GM12865 (cell line): ENCODE results near the gene SUN5.

Source experiments
- DNase-seq: peaks from one replicate; pipeline ENCODE4 v3.0.0; 2010; ENCODE audit warnings: low read depth
- H3K4me3 ChIP-seq: 2 replicates; pipeline ENCODE4 v1.5.1; 2011; ENCODE audit warnings: mild to moderate bottlenecking, low read depth, low read length, control low read depth
- TF ChIP-seq, protein P1 (sequence below): IDR thresholded peaks from 2 replicates; pipeline ENCODE4 v1.5.1; 2011; ENCODE audit warnings: low read length, control low read depth, low read depth, inconsistent platforms; ENCODE audit not compliant: insufficient read depth; ENCODE audit errors: missing control alignments

The SUN5 gene

DNA sequence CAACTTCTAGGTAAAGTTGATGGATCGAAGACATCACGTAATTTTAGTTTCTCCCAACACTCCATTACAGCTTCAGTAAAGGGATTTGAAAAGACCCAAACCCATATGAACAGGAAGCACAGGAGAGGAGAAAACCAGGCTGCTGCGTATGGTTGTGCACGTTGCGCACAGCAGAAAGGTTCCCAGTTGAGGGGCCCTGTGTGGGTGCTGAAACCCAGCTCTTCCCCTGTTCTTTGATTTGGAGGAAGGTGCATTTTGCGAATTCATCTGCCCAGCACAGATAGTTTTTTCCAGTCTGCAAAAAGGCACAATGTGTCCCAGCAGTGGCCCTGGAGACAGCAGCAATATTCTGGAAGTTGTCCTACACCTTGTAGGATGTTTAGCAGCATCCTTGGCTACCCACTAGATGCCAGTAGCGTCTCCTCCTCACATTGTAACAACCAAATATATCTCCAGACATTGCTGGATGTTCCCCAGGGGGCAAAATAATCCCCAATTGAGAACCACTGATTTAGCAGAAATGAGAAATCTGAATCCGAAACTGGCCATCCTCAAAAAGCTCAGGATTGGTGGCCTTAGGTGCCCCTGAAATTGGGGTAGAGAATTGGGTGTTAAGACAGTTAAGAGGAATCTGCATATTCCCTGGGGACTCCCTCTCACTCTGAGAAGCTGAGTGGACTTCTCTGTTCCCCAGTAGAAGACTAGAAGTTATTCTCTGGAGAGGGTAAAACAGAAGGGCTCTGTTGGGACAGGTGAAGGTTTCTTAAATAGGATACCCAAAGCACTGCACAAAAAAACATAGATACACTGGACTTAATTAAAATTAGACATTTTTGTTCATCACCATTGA lies 12.2 kb downstream of the SUN5 start:
- H3K4me3 ChIP-seq = no peak overlapping the region
- TF ChIP-seq, protein P1, sequence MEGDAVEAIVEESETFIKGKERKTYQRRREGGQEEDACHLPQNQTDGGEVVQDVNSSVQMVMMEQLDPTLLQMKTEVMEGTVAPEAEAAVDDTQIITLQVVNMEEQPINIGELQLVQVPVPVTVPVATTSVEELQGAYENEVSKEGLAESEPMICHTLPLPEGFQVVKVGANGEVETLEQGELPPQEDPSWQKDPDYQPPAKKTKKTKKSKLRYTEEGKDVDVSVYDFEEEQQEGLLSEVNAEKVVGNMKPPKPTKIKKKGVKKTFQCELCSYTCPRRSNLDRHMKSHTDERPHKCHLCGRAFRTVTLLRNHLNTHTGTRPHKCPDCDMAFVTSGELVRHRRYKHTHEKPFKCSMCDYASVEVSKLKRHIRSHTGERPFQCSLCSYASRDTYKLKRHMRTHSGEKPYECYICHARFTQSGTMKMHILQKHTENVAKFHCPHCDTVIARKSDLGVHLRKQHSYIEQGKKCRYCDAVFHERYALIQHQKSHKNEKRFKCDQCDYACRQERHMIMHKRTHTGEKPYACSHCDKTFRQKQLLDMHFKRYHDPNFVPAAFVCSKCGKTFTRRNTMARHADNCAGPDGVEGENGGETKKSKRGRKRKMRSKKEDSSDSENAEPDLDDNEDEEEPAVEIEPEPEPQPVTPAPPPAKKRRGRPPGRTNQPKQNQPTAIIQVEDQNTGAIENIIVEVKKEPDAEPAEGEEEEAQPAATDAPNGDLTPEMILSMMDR = no peak

DNA sequence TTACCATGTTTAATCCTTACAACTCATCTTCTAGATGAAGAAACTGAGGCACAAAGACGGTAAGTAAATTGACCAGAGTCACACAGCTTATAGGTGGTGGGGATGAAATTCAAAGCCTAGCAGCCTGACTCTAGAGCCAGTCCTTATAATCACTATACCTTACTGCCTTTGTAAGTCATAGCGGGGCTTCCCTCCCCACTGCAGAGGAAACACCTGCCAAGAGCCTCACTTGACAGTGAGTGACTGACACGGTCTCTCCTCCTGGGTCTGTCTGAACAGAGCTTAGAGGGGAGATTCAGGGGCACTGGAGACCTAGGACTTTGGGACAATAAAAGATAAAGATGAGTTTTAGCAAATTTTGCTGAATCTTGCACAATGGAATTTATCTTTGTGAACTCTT lies 12.8 kb downstream of the SUN5 start:
- H3K4me3 ChIP-seq = no peak overlapping the region
- no peak for DNase-seq
- TF ChIP-seq, protein P1 = no peak

More for the DNA sequence above, 12.2 kb downstream of the SUN5 start:
- DNase-seq = no peak

DNA sequence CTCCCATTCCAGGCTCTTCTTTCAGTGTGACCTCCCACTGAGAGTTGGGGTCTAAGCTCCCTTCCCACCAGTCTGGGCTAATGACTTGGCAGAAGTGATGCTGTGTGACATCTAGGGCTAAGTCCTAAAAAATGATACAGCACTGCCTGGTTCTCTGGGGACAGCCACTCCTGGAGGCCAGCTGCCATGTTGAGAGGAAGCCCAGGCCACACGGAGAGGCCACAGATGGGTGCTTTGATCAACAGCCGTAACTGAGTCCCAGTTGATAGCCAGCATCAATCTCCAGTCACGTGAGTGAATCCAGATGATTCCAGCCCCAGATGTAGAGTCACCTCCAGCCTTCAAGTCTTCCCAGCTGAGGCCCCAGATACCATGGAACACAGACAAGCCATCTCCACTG lies 13.8 kb downstream of the SUN5 start:
- TF ChIP-seq, protein P1 = no peak
- no peak for DNase-seq
- H3K4me3 ChIP-seq = no peak overlapping the region

DNA sequence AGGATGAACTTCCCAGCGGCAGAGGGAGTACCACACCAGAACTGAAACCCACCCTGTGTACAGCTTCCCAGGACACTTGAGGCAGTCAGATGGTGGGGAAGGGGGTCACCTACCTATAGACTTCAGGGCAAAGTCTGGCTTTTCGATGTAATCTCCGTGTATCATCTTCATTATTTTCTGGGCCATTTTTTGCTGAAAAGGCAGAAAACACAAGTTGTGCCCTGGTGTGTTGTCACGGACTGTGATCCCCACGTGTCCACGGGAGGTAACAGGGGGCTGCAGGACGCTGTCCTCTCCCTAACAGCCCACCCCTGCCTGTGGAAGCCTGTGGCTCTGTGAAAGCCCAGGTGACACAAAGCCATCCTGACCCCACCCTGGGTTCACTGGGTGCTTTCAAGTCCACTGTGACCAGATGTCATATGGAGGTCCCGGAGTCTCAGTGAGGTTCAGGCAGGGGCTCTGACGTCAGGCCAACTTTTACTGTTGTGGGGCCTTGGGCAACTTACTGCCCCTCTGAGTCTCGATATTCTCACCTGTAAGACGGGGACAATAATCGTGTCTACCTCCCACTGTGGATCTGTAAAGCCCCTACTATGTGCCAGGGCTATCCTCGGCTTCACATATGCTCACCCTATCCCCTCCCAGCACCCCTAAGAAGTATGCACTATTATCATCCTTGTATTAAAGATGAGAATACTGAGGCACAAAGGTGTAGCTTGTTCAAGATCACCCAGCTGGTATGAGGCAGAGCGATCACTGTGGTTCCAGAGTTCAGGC lies 14.5 kb downstream of the SUN5 start:
- TF ChIP-seq, protein P1 = no peak
- DNase-seq = no peak
- H3K4me3 ChIP-seq = no peak overlapping the region

DNA sequence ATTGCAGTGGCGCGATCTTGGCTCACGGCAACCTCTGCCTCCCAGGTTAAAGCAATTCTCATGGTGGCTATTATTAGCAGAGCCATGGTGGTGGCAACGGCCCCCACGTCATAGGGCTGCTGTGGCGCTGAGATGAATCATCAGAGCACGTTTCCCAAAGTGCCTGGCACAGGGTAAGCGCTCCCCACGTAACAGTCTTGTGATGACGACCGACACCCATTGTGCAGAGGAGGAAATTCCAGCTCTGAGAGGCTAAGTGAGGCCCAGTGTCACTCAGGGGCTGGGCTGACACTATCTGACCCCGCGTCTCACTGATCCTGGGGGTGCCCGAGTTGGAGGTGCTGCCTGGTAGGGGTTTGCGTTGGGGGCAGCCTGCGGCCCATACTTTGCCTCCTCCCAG lies 16.2 kb downstream of the SUN5 start:
- TF ChIP-seq, protein P1 = no peak
- no peak for DNase-seq
- no peak overlapping the region for H3K4me3 ChIP-seq

DNA sequence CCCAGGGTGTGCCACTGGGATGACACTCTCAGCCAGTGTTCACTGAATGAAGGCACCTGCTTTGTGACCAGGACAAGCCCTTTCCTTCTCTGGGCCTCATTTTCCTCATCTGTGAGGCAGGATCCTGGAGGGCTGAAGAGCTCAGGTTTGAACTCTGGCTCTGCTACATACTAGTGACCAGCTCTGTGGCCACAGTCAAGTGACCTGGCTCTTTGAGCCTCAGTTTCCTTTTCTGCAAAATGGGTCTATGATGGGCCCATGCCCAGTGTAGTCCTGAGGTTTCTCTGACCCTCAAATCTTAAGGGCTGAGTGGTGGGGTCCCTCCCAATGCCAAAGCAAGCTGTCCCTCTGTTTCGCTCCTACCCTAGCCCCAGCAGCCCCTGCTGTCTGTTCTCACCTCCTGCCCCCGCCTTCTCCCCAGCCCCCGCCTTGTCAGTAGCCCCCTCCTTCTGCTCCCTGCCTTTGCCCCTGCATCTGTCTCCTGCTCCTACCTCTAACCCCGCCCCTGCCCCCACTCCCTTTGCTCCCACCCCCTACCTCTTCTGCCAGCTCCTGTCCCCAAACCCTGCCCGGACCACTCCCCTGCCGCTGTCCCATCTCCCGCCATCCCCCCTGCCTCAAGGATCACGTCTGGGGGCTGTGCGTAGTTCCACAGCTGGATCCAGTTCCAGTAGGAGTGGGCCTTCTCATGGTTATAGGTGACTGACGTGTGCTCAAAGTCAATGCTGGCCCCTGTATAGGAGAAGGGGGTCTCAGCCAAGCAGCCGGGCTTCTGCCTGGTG lies 17.0 kb downstream of the SUN5 start:
- DNase-seq = no peak
- TF ChIP-seq, protein P1 = no peak
- H3K4me3 ChIP-seq = no peak overlapping the region
